ENCODE results near the gene DNAJC1.
"Not testable (repeated sequence)": the region's sequence is repeated elsewhere in the genome, so short reads cannot be mapped to it uniquely, and the experiment has no call there.

The DNAJC1 gene

GRCh38 chr10:21721000-21721665 lies 282.4 kb downstream of the DNAJC1 start:
- no peak for DNase-seq

GRCh38 chr10:21720090-21720489 lies 283.4 kb downstream of the DNAJC1 start:
- DNase-seq: no peak

GRCh38 chr10:21719502-21719901 lies 284.0 kb downstream of the DNAJC1 start:
- no peak for DNase-seq

DNA sequence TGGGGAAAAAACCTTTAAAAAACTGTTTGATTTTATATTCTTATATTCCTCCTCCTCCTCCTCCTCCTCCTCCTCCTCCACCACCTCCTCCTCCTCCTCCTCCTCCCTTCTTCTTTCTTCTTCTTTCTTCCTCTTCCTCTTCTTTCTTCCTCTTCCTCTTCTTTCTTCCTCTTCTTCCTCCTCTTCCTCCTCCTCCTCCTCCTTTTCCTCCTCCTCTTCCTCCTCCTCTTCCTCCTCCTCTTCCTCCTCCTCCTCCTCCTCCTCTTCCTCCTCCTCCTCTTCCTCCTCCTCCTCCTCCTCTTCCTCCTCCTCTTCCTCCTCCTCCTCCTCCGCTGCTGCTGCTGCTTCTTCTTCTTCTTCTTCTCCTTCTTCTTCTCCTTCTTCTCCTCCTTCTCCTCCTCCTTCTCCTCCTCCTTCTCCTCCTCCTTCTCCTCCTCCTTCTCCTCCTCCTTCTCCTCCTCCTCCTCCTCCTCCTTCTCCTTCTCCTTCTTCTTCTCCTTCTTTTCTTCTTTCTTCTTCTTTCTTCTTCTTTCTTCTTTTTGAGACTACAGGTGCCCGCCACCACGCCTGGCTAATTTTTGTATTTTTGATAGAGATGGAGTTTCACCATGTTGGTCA lies 286.0 kb downstream of the DNAJC1 start:
- not testable (repeated sequence) for DNase-seq

GRCh38 chr10:21715531-21716195 lies 287.9 kb downstream of the DNAJC1 start:
- no peak for DNase-seq

GRCh38 chr10:21712975-21713374 lies 290.6 kb downstream of the DNAJC1 start:
- no peak for DNase-seq

- no peak for DNase-seq
Measured at GRCh38 chr10:21707498-21707897, 296.0 kb downstream of the DNAJC1 start.

All from activated T-cell treated with anti-CD3 and anti-CD28 coated beads, Interleukin-2, amount 50 U/mL, for 1 hour (primary cell).